Smooth muscle cell (in vitro differentiated cells): ENCODE measurements around the gene KANK4. TPM values are rescaled to one million over a fixed set of nuclear protein-coding genes. Genes with fewer than 3 reads are reported as not detected.

Source experiments
- DNase-seq: peaks from one replicate; lab custom pipeline; 2025; ENCODE audit not compliant: unreplicated experiment; lab: John Stamatoyannopoulos, UW
- H2AFZ ChIP-seq: fragments of 200-600 bp; sonication (generic); 2 replicates; pipeline ENCODE4 v1.6.0; 2016; ENCODE audit warnings: antibody characterized with exemption, low read depth, mild to moderate bottlenecking
- H3F3A ChIP-seq: fragments of 200-600 bp; sonication (generic); 2 replicates; pipeline ENCODE4 v1.6.0; 2017; ENCODE audit warnings: antibody characterized with exemption, low read depth
- H3K27ac ChIP-seq: fragments of 200-600 bp; sonication (generic); 2 replicates; pipeline ENCODE4 v1.5.1; 2016; ENCODE audit warnings: low read depth, mild to moderate bottlenecking
- H3K27me3 ChIP-seq: fragments of 200-600 bp; sonication (generic); 2 replicates; pipeline ENCODE4 v1.6.1; 2016; ENCODE audit warnings: low read depth, mild to moderate bottlenecking
- H3K36me3 ChIP-seq: fragments of 200-600 bp; sonication (generic); 2 replicates; pipeline ENCODE4 v1.5.1; 2016; ENCODE audit warnings: low read depth
- H3K4me1 ChIP-seq: fragments of 200-600 bp; sonication (generic); 2 replicates; pipeline ENCODE4 v1.5.1; 2016; ENCODE audit warnings: low read depth
- H3K4me2 ChIP-seq: fragments of 200-600 bp; sonication (generic); 2 replicates; pipeline ENCODE4 v1.6.0; 2016; ENCODE audit warnings: mild to moderate bottlenecking
- H3K4me3 ChIP-seq: fragments of 200-600 bp; sonication (generic); 2 replicates; pipeline ENCODE4 v1.5.1; 2016; ENCODE audit warnings: mild to moderate bottlenecking
- H3K79me2 ChIP-seq: fragments of 200-600 bp; sonication (generic); 2 replicates; pipeline ENCODE4 v1.6.0; 2016; ENCODE audit warnings: low read depth, mild to moderate bottlenecking
- H3K9ac ChIP-seq: fragments of 200-600 bp; sonication (generic); 2 replicates; pipeline ENCODE4 v1.6.0; 2016; ENCODE audit warnings: low read depth
- H3K9me3 ChIP-seq: fragments of 200-600 bp; sonication (generic); replicated peaks from 2 replicates; pipeline ENCODE4 v1.5.1; 2016; ENCODE audit warnings: low read depth
- H4K20me1 ChIP-seq: fragments of 200-600 bp; sonication (generic); 2 replicates; pipeline ENCODE4 v1.6.0; 2016; ENCODE audit warnings: low read depth
- WGBS: methylation state at CpG from one replicate; pipeline ENCODE4 v1.1.7; 2016; ENCODE audit warnings: low lambda C conversion rate; 5-methylcytosine and 5-hydroxymethylcytosine counted together
- polyA plus RNA-seq: library from polyadenylated mRNA; unstranded; fragments of >200 nt; fragmentation: Nextera tagmentation; extraction: Ambion mirVana; gene quantifications from 2 replicates; pipeline ENCODE4 v1.2.1, GENCODE V29; 2016
- total RNA-seq: library from RNA; depleted of rRNA; stranded (reverse); fragments of >200 nt; gene quantifications from 2 replicates; pipeline ENCODE4 v1.2.3, GENCODE V29; 2014
- TF ChIP-seq, protein P1 (sequence below): fragments of 200-600 bp; sonication (generic); IDR thresholded peaks from 2 replicates; pipeline ENCODE4 v1.5.1; 2017; ENCODE audit warnings: borderline replicate concordance, mild to moderate bottlenecking, antibody characterized with exemption; ENCODE audit not compliant: insufficient read depth, poor library complexity, severe bottlenecking

Gene KANK4
- total and polyA plus RNA-seq, 2 experiments from 2014 or later: 69.2 to 77.8 TPM

DNA sequence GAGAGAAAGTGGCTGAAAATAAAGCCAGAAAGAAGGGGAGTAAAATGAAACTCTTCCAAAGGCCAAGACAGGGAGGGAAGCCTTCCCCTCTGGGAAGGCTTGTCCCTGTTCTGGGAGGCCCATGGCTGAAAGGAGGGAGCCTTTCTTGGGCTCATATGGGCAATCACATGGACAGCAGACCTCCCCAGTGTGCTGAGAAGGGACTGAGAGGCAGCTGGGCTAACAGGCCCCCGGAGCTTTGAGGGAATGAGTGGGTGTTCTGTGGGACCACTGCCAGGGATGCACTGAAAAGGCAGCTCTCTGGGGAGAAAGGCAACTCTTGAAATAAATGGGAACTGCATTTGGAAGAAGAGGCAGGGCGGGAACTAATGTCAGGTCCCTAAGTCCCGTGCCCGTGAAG is 39.1 kb downstream of the KANK4 start:
- WGBS: 78% methylated on average over 4 of the region's 4 CpGs
- Histone ChIP-seq H3K9me3 (no peaks in the 10 kb centered on the region), H3K27ac (no peak overlapping the region), H4K20me1 (peaks cover 99% of the 10 kb centered on the region), H3K9ac (no peak overlapping the region), H3F3A (no peaks in the 10 kb centered on the region), H3K4me1 (peaks cover 22% of the 10 kb centered on the region), H3K79me2 (peaks cover 49% of the 10 kb centered on the region), H2AFZ (no peak overlapping the region), H3K36me3 (peaks cover 21% of the 10 kb centered on the region), H3K27me3 (no peaks in the 10 kb centered on the region), H3K4me2 (no peak overlapping the region), H3K4me3 (no peak overlapping the region)
- DNase-seq: no peak
- TF ChIP-seq, protein P1, sequence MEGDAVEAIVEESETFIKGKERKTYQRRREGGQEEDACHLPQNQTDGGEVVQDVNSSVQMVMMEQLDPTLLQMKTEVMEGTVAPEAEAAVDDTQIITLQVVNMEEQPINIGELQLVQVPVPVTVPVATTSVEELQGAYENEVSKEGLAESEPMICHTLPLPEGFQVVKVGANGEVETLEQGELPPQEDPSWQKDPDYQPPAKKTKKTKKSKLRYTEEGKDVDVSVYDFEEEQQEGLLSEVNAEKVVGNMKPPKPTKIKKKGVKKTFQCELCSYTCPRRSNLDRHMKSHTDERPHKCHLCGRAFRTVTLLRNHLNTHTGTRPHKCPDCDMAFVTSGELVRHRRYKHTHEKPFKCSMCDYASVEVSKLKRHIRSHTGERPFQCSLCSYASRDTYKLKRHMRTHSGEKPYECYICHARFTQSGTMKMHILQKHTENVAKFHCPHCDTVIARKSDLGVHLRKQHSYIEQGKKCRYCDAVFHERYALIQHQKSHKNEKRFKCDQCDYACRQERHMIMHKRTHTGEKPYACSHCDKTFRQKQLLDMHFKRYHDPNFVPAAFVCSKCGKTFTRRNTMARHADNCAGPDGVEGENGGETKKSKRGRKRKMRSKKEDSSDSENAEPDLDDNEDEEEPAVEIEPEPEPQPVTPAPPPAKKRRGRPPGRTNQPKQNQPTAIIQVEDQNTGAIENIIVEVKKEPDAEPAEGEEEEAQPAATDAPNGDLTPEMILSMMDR: no peak

DNA sequence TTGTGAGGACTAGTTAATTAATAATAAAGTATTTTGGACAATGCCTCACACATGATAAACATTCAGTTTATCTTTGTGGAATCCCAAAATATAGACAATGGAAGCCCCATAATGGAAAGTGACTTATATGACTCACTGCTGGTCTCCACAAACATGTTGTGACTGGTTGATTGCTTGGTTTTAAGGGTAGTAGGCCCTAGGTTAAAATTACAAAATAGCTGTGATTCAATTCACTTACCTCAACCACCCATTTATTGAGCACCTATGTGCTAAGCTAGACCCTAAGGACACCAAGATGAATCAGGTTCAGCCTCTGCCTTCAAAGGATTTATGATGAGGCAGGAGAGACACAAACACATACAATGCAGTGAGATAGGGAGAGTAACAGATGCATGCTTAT is 42.4 kb downstream of the KANK4 start:
- no peak overlapping the region for H3K9ac ChIP-seq
- no peak overlapping the region for H3K27ac ChIP-seq
- no peak for DNase-seq
- H3K4me3 ChIP-seq: no peak overlapping the region
- H3F3A ChIP-seq: no peaks in the 10 kb centered on the region
- H4K20me1 ChIP-seq: peaks cover 98% of the 10 kb centered on the region
- no peak overlapping the region for H3K4me2 ChIP-seq
- H3K36me3 ChIP-seq: peaks cover 21% of the 10 kb centered on the region
- H3K79me2 ChIP-seq: peaks cover 18% of the 10 kb centered on the region
- H3K4me1 ChIP-seq: peaks cover 5% of the 10 kb centered on the region
- TF ChIP-seq, protein P1: no peak
- H3K9me3 ChIP-seq: no peaks in the 10 kb centered on the region
- H3K27me3 ChIP-seq: no peaks in the 10 kb centered on the region
- no peak overlapping the region for H2AFZ ChIP-seq

DNA sequence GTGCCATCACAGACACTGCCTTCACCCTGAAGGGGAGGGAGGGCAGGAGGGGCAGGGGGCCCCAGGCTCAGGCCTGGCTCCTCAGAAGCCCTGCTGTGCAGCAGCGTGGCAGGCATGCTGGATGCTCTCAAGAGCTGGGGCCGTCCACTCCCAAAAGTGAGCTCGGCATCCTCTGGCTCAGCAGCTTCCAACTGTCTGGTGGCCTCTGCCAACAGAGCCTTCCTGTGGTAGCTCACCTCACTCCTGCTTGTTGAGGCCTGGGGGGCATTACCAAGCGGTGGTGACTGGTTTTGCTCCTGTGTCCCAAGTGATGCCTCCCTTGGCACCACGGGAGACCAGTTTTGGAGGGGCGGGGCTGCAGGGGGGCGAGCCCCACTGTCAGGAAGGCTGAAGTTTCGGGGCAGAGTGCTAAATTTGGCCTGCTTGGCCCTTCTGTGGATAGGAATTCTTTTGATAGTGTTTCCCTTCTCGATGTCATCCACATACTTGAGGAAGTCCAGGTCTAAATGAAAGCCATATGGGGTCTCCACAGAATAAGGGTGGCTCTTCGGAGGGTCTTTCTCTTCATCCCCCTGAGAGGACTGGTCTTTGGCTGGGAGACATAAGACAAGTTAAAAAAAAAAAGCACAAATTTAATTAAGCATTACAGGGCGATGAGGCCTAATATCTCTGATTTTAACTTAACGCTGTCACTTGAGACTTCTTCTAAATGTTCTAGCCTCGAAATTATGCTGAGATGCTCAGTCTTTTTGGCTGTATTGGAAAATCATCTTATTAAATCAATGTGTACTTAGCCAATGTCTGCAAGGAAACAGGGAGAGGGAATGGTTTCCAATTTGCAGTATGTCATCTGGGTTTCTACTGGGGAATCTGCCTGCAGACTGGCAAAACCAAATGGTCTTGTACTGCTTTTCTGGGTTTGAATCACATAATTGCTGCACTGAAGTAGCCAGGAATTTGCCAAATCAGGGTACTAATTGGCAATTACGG is 44.4 kb downstream of the KANK4 start:
- no peak overlapping the region for H3K4me3 ChIP-seq
- H3K79me2 ChIP-seq: peaks cover 3% of the 10 kb centered on the region

More for the DNA sequence above, 44.4 kb downstream of the KANK4 start:
- Histone ChIP-seq H3F3A (no peaks in the 10 kb centered on the region), H3K27ac (no peak overlapping the region), H4K20me1 (peaks cover 98% of the 10 kb centered on the region), H3K36me3 (peaks cover 5% of the 10 kb centered on the region), H3K9ac (no peak overlapping the region), H3K9me3 (no peaks in the 10 kb centered on the region), H3K4me2 (no peak overlapping the region), H3K4me1 (peaks cover 5% of the 10 kb centered on the region), H3K27me3 (no peaks in the 10 kb centered on the region), H2AFZ (no peak overlapping the region)
- TF ChIP-seq, protein P1: no peak
- no peak for DNase-seq
- 92% methylated on average over 14 of the region's 14 CpGs for WGBS
